HepG2 (cell line): ENCODE measurements around the gene GORASP2. TPM values are rescaled to one million over a fixed set of nuclear protein-coding genes. Genes with fewer than 3 reads are reported as not detected.

Experiments used
- BRF2 ChIP-seq: sonication (generic); formaldehyde crosslinking; IDR thresholded peaks from 2 replicates; pipeline ENCODE4 v1.8.1; 2022; ENCODE audit warnings: mild to moderate bottlenecking, missing genetic modification reagents
- ESRRA ChIP-seq: sonication (generic); formaldehyde crosslinking; IDR thresholded peaks from 2 replicates; pipeline ENCODE4 v1.5.1; 2020; ENCODE audit warnings: mild to moderate bottlenecking, low read depth, missing genetic modification reagents
- GZF1 ChIP-seq: sonication (generic); formaldehyde crosslinking; IDR thresholded peaks from 2 replicates; pipeline ENCODE4 v1.5.1; 2020; ENCODE audit warnings: mild to moderate bottlenecking, missing genetic modification reagents
- HIC2 ChIP-seq: sonication (generic); formaldehyde crosslinking; IDR thresholded peaks from 2 replicates; pipeline ENCODE4 v1.9.0; 2022; ENCODE audit warnings: low read depth, missing genetic modification reagents
- MNT ChIP-seq: fragments of 450-650 bp; IDR thresholded peaks from 2 replicates; pipeline ENCODE4 v1.6.1; 2016
- PATZ1 ChIP-seq: sonication (generic); formaldehyde crosslinking; IDR thresholded peaks from 2 replicates; pipeline ENCODE4 v1.4.0; 2020; ENCODE audit warnings: missing genetic modification reagents
- SETDB1 ChIP-seq: sonication (generic); formaldehyde crosslinking; IDR thresholded peaks from 2 replicates; pipeline ENCODE4 v1.5.1; 2020; ENCODE audit warnings: missing genetic modification reagents, mild to moderate bottlenecking, borderline replicate concordance
- SOX13 ChIP-seq, 3 experiments: fragments of 450-650 bp in 1 of 3; sonication (generic) in 1 of 3; formaldehyde crosslinking in 1 of 3; IDR thresholded peaks in 2 of 3; conservative IDR thresholded peaks in 1 of 3; 2 replicates each; pipeline versions ENCODE4 v1.5.0 to v1.6.1; 2016 to 2020; ENCODE audit warnings: antibody characterized with exemption in 1 of 3, mild to moderate bottlenecking in 1 of 3, missing compliant biosample characterization in 1 of 3, missing genetic modification reagents in 1 of 3, moderate library complexity in 1 of 3
- SYNCRIP ChIP-seq: fragments of 200-400 bp; formaldehyde crosslinking; IDR thresholded peaks from 2 replicates; pipeline ENCODE4 v1.6.1; 2018; ENCODE audit warnings: mild to moderate bottlenecking, low read depth, low read length; ENCODE audit not compliant: insufficient read depth
- TAF15 ChIP-seq: fragments of 200-400 bp; formaldehyde crosslinking; IDR thresholded peaks from one replicate; pipeline ENCODE4 v1.6.1; 2018; ENCODE audit warnings: mild to moderate bottlenecking, low read depth, low read length; ENCODE audit not compliant: poor library complexity, severe bottlenecking
- TEAD3 ChIP-seq: optimal IDR thresholded peaks from 2 replicates; pipeline ENCODE3; 2016; ENCODE audit warnings: borderline replicate concordance
- TP53 ChIP-seq: sonication (generic); formaldehyde crosslinking; conservative IDR thresholded peaks from 2 replicates; pipeline ENCODE4 v1.4.0; 2020; ENCODE audit warnings: missing genetic modification reagents
- ZBTB2 ChIP-seq: sonication (generic); formaldehyde crosslinking; IDR thresholded peaks from 2 replicates; pipeline ENCODE4 v1.8.0; 2022; ENCODE audit warnings: low read depth, missing genetic modification reagents
- ZBTB38 ChIP-seq: sonication (generic); formaldehyde crosslinking; IDR thresholded peaks from 2 replicates; pipeline ENCODE4 v1.5.1; 2020; ENCODE audit warnings: mild to moderate bottlenecking, missing genetic modification reagents
- ZFP82 ChIP-seq: sonication (generic); formaldehyde crosslinking; IDR thresholded peaks from 2 replicates; pipeline ENCODE4 v1.5.1; 2020; ENCODE audit warnings: mild to moderate bottlenecking, missing genetic modification reagents, borderline replicate concordance
- ZMAT5 ChIP-seq: sonication (generic); formaldehyde crosslinking; IDR thresholded peaks from 2 replicates; pipeline ENCODE4 v1.5.0; 2020; ENCODE audit warnings: mild to moderate bottlenecking, low read depth, missing genetic modification reagents, borderline replicate concordance
- ZNF557 ChIP-seq: sonication (generic); formaldehyde crosslinking; IDR thresholded peaks from 2 replicates; pipeline ENCODE4 v1.4.0; 2020; ENCODE audit warnings: missing genetic modification reagents
- ZNF670 ChIP-seq: sonication (generic); formaldehyde crosslinking; IDR thresholded peaks from 2 replicates; pipeline ENCODE4 v1.8.0; 2022; ENCODE audit warnings: mild to moderate bottlenecking, missing genetic modification reagents, borderline replicate concordance
- ZNF720 ChIP-seq: sonication (generic); formaldehyde crosslinking; IDR thresholded peaks from 2 replicates; pipeline ENCODE4 v1.4.0; 2020; ENCODE audit warnings: missing genetic modification reagents
- polyA plus RNA-seq, 8 experiments: library from polyadenylated mRNA; depleted of rRNA in 3 of 8; stranded (reverse) in 7 of 8; unstranded in 1 of 8; fragments of >200 nt; fragmentation: Illumina TruSeq in 4 of 8; extraction: Trizol in 4 of 8; gene quantifications; 2 replicates each; pipeline versions ENCODE4 v1.2.1 to v1.2.3, GENCODE V29; 2011 to 2016; ENCODE audit warnings: low read depth in 4 of 8, missing spikeins in 1 of 8, mixed read lengths in 1 of 8; ENCODE audit not compliant: insufficient read depth in 1 of 8
- total RNA-seq, 5 experiments: library from RNA; depleted of rRNA; stranded (reverse); fragments of >200 nt; fragmentation: Illumina TruSeq; extraction: Trizol; gene quantifications; 2 replicates each; pipeline ENCODE4 v1.2.3, GENCODE V29; 2016; ENCODE audit warnings: low read depth in 1 of 5

GORASP2 gene
- total and polyA plus RNA-seq, 2 of the 13 experiments (the other 11 are each of a cell fraction or from before 2014, with no cell fraction given) = 103 to 239 TPM

- TF ChIP-seq ZBTB2 = no peak
- TF ChIP-seq ZNF670 = no peak
- no peak for TF ChIP-seq GZF1 (CRISPR knock-in tag)
- 0 out of 2 replicates have a peak, but pooled peaks have one; percentile 29 for TF ChIP-seq PATZ1 (CRISPR knock-in tag)
- no peak for TF ChIP-seq ZBTB38 (CRISPR knock-in tag)
- no peak for TF ChIP-seq MNT
- no peak for TF ChIP-seq ZFP82 (CRISPR knock-in tag)
- no peak for TF ChIP-seq SETDB1 (CRISPR knock-in tag)
- TF ChIP-seq ZNF557 (CRISPR knock-in tag) = no peak
- peak; percentile 66 for TF ChIP-seq TEAD3 (CRISPR knock-in tag)
- no peak for TF ChIP-seq SYNCRIP
- no peak for TF ChIP-seq BRF2
- no peak; the same call in 1 of the 2 replicates for TF ChIP-seq ZNF720 (CRISPR knock-in tag)
- no peak for TF ChIP-seq SOX13 (IDR thresholded peaks at IDR 0.05)
- peak in 1 of 2 experiments; percentile 47; a peak in 2 of 4 replicates for TF ChIP-seq SOX13 (CRISPR knock-in tag; conservative IDR thresholded peaks at IDR 0.05 in 1 of 2, IDR thresholded peaks at IDR 0.05 in 1 of 2)
- 0 out of 2 replicates have a peak, but pooled peaks have one; percentile 57 for TF ChIP-seq TP53 (CRISPR knock-in tag)
- no peak for TF ChIP-seq TAF15
- TF ChIP-seq ESRRA (CRISPR knock-in tag) = no peak
- TF ChIP-seq ZMAT5 = no peak
- no peak for TF ChIP-seq HIC2 (CRISPR knock-in tag)
These were observed 823 bp upstream of the GORASP2 start (continued) for GRCh38 chr2:170928036-170928823.
